K562 (cell line): Measurements from ENCODE around the gene ERVH48-1. TPM values are rescaled to one million over a fixed set of nuclear protein-coding genes. Genes with fewer than 3 reads are reported as not detected.

Experiments used
- BHLHE40 ChIP-seq: IDR thresholded peaks from 2 replicates; pipeline ENCODE4 v1.6.1; 2011; ENCODE audit warnings: low read length, improper control_type of control experiment
- CAMTA2 ChIP-seq: fragments of 250-450 bp; sonication (Bioruptor Pico); conservative IDR thresholded peaks from 2 replicates; pipeline ENCODE4 v1.5.1; 2022
- GATAD2A ChIP-seq: fragments of 450-650 bp; IDR thresholded peaks from 2 replicates; pipeline ENCODE4 v1.6.1; 2017
- GTF2A2 ChIP-seq: IDR thresholded peaks from 2 replicates; pipeline ENCODE4 v1.6.1; 2016; ENCODE audit warnings: mild to moderate bottlenecking, missing genetic modification characterization, missing compliant biosample characterization
- KAT2B ChIP-seq: IDR thresholded peaks from one replicate; pipeline ENCODE4 v1.6.1; 2012; ENCODE audit warnings: low read depth, mild to moderate bottlenecking, control low read depth, inconsistent platforms, low read length, moderate library complexity
- MCM3 ChIP-seq: fragments of 450-650 bp; IDR thresholded peaks from 2 replicates; pipeline ENCODE4 v1.6.1; 2016
- NCOR1 ChIP-seq: fragments of 450-650 bp; IDR thresholded peaks from 2 replicates; pipeline ENCODE4 v1.6.1; 2016; ENCODE audit warnings: mild to moderate bottlenecking, moderate library complexity
- POLR2AphosphoS2 ChIP-seq: IDR thresholded peaks from 2 replicates; pipeline ENCODE4 v1.6.1; 2012; ENCODE audit warnings: low read length, improper control_type of control experiment
- POLR2AphosphoS5 ChIP-seq: IDR thresholded peaks from 2 replicates; pipeline ENCODE4 v1.6.1; 2011; ENCODE audit warnings: mild to moderate bottlenecking, low read depth, low read length, moderate library complexity; ENCODE audit not compliant: control insufficient read depth, insufficient read depth
- RFX1 ChIP-seq: fragments of 450-650 bp; IDR thresholded peaks from 2 replicates; pipeline ENCODE4 v1.6.1; 2016; ENCODE audit warnings: mild to moderate bottlenecking, moderate library complexity
- SIN3B ChIP-seq: fragments of 450-650 bp; IDR thresholded peaks from 2 replicates; pipeline ENCODE4 v1.6.1; 2017; ENCODE audit warnings: low read depth, mild to moderate bottlenecking, moderate library complexity
- polyA plus RNA-seq, 8 experiments: library from polyadenylated mRNA; depleted of rRNA in 4 of 8; stranded (reverse) in 5 of 8; unstranded in 3 of 8; fragments of >200 nt; fragmentation: Nextera tagmentation in 2 of 8; fragmentation: Illumina TruSeq in 1 of 8; extraction: Ambion mirVana in 2 of 8; extraction: Trizol in 1 of 8; gene quantifications; 2 replicates each; pipeline versions ENCODE4 v1.2.1 to v1.2.3, GENCODE V29; 2011 to 2014; ENCODE audit warnings: inconsistent platforms in 1 of 8, missing spikeins in 1 of 8
- total RNA-seq, 7 experiments: library from RNA; depleted of rRNA in 6 of 7; stranded (reverse); fragments of >200 nt in 6 of 7; fragmentation: Illumina TruSeq in 2 of 7; extraction: Trizol in 2 of 7; gene quantifications; 2 replicates each; pipeline versions ENCODE4 v1.2.1 to v1.2.3, GENCODE V29; 2011 to 2021; ENCODE audit warnings: low replicate concordance in 1 of 7
- TF ChIP-seq, protein P1 (sequence below): fragments of 200-600 bp; sonication (generic); IDR thresholded peaks from one replicate; pipeline ENCODE4 v1.6.1; 2012; ENCODE audit warnings: mild to moderate bottlenecking, low read depth, low read length, inconsistent platforms
- TF ChIP-seq, protein P2 (sequence below): fragments of 450-650 bp; formaldehyde crosslinking; IDR thresholded peaks from 2 replicates; pipeline ENCODE4 v1.4.0; 2020; ENCODE audit warnings: mild to moderate bottlenecking, moderate library complexity
- TF ChIP-seq, protein P3 (sequence below): sonication (generic); formaldehyde crosslinking; IDR thresholded peaks from 2 replicates; pipeline ENCODE4 v1.8.1; 2023; ENCODE audit warnings: mild to moderate bottlenecking, missing genetic modification reagents

The ERVH48-1 gene
- total and polyA plus RNA-seq, 9 of the 15 experiments (the other 6 are each of a cell fraction or from before 2014, with no cell fraction given), result 0.08 to 0.49 (median 0.16) TPM; not detected in 3

DNA sequence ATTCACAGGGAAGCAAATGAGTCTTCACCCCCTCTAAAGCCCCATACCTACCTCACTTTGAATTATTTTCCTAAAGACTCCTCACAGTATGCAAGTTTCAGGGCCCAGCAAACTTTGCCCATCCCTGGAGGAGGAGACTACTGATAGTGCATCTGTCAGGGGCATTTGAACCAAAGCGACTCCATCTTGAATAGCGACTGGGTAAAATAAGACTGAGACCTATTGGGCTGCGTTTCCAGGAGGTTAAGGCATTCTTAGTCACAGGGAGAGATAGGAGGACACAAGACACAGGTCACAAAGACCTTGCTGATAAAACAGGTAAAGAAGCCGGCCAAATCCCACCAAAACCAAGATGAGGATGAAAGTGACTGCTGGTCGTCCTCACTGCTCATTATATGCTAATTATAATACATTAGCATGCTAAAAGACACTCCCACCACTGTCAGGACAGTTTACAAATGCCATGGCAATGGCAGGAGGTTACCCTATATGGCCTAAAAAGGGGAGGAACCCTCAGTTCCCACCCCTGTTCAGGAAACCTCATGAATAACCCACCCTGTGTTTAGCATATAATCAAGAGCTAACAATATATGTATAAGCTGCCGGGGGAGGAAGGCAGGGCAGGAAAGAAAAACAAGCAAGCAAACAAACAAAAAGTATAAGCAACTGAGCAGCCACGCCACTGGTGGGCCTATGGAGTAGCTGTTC is 45.7 kb upstream of the ERVH48-1 start (continued):
- TF ChIP-seq, protein P1, sequence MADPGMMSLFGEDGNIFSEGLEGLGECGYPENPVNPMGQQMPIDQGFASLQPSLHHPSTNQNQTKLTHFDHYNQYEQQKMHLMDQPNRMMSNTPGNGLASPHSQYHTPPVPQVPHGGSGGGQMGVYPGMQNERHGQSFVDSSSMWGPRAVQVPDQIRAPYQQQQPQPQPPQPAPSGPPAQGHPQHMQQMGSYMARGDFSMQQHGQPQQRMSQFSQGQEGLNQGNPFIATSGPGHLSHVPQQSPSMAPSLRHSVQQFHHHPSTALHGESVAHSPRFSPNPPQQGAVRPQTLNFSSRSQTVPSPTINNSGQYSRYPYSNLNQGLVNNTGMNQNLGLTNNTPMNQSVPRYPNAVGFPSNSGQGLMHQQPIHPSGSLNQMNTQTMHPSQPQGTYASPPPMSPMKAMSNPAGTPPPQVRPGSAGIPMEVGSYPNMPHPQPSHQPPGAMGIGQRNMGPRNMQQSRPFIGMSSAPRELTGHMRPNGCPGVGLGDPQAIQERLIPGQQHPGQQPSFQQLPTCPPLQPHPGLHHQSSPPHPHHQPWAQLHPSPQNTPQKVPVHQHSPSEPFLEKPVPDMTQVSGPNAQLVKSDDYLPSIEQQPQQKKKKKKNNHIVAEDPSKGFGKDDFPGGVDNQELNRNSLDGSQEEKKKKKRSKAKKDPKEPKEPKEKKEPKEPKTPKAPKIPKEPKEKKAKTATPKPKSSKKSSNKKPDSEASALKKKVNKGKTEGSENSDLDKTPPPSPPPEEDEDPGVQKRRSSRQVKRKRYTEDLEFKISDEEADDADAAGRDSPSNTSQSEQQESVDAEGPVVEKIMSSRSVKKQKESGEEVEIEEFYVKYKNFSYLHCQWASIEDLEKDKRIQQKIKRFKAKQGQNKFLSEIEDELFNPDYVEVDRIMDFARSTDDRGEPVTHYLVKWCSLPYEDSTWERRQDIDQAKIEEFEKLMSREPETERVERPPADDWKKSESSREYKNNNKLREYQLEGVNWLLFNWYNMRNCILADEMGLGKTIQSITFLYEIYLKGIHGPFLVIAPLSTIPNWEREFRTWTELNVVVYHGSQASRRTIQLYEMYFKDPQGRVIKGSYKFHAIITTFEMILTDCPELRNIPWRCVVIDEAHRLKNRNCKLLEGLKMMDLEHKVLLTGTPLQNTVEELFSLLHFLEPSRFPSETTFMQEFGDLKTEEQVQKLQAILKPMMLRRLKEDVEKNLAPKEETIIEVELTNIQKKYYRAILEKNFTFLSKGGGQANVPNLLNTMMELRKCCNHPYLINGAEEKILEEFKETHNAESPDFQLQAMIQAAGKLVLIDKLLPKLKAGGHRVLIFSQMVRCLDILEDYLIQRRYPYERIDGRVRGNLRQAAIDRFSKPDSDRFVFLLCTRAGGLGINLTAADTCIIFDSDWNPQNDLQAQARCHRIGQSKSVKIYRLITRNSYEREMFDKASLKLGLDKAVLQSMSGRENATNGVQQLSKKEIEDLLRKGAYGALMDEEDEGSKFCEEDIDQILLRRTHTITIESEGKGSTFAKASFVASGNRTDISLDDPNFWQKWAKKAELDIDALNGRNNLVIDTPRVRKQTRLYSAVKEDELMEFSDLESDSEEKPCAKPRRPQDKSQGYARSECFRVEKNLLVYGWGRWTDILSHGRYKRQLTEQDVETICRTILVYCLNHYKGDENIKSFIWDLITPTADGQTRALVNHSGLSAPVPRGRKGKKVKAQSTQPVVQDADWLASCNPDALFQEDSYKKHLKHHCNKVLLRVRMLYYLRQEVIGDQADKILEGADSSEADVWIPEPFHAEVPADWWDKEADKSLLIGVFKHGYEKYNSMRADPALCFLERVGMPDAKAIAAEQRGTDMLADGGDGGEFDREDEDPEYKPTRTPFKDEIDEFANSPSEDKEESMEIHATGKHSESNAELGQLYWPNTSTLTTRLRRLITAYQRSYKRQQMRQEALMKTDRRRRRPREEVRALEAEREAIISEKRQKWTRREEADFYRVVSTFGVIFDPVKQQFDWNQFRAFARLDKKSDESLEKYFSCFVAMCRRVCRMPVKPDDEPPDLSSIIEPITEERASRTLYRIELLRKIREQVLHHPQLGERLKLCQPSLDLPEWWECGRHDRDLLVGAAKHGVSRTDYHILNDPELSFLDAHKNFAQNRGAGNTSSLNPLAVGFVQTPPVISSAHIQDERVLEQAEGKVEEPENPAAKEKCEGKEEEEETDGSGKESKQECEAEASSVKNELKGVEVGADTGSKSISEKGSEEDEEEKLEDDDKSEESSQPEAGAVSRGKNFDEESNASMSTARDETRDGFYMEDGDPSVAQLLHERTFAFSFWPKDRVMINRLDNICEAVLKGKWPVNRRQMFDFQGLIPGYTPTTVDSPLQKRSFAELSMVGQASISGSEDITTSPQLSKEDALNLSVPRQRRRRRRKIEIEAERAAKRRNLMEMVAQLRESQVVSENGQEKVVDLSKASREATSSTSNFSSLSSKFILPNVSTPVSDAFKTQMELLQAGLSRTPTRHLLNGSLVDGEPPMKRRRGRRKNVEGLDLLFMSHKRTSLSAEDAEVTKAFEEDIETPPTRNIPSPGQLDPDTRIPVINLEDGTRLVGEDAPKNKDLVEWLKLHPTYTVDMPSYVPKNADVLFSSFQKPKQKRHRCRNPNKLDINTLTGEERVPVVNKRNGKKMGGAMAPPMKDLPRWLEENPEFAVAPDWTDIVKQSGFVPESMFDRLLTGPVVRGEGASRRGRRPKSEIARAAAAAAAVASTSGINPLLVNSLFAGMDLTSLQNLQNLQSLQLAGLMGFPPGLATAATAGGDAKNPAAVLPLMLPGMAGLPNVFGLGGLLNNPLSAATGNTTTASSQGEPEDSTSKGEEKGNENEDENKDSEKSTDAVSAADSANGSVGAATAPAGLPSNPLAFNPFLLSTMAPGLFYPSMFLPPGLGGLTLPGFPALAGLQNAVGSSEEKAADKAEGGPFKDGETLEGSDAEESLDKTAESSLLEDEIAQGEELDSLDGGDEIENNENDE, result no peak
- TF ChIP-seq GATAD2A (peak; percentile 75; the same call in 1 of the 2 replicates), NCOR1 (no peak), KAT2B (no peak), RFX1 (peak; percentile 72), CAMTA2 (CRISPR knock-in tag) (no peak), POLR2AphosphoS2 (no peak), GTF2A2 (tag) (peak; percentile 91), SIN3B (no peak), POLR2AphosphoS5 (no peak), BHLHE40 (no peak), MCM3 (no peak)
- TF ChIP-seq, protein P2, sequence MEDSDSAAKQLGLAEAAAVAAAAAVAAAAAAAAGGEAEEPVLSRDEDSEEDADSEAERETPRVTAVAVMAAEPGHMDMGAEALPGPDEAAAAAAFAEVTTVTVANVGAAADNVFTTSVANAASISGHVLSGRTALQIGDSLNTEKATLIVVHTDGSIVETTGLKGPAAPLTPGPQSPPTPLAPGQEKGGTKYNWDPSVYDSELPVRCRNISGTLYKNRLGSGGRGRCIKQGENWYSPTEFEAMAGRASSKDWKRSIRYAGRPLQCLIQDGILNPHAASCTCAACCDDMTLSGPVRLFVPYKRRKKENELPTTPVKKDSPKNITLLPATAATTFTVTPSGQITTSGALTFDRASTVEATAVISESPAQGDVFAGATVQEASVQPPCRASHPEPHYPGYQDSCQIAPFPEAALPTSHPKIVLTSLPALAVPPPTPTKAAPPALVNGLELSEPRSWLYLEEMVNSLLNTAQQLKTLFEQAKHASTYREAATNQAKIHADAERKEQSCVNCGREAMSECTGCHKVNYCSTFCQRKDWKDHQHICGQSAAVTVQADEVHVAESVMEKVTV (CRISPR knock-in tag), result no peak
- TF ChIP-seq, protein P3, sequence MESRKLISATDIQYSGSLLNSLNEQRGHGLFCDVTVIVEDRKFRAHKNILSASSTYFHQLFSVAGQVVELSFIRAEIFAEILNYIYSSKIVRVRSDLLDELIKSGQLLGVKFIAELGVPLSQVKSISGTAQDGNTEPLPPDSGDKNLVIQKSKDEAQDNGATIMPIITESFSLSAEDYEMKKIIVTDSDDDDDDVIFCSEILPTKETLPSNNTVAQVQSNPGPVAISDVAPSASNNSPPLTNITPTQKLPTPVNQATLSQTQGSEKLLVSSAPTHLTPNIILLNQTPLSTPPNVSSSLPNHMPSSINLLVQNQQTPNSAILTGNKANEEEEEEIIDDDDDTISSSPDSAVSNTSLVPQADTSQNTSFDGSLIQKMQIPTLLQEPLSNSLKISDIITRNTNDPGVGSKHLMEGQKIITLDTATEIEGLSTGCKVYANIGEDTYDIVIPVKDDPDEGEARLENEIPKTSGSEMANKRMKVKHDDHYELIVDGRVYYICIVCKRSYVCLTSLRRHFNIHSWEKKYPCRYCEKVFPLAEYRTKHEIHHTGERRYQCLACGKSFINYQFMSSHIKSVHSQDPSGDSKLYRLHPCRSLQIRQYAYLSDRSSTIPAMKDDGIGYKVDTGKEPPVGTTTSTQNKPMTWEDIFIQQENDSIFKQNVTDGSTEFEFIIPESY, result no peak
